ENCODE results near the gene NPFFR1.

Gene NPFFR1

DNA sequence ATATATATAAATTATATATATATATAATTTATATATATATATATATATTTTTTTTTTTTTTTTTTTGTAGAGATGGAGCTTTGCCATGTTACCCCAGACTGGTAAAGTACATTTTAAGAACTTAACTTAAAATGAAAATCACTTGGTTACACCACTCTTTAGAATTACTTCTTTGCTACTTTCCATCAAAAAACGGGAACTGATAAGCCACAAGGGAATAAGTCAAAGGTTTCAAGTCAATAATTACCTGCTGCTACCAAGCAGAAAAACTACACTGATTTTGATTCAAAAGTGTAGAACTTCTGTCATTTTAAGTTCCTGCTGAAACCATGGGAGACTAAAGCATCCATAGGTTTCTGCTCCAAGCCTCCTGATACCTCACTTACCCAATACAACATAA lies 62.8 kb downstream of the NPFFR1 start:
- no peak for FAIRE-seq

DNA sequence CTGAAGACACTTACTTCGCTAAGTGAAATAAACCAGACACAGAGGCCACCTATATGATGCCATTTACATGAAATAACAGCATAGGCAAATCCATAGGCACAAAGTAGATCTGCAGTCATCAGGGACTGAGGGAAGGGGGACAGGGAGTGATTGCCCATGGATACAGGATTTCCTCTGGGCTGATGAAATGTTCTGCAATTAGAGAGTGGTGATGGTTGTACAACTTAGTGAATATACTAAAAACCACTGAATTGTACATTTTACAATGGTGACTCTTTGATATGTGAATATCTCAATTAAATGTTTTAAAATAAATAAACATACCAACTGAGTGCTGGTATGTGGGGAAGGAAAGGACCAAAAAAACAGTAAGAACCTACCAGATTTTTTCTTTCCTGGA lies 70.9 kb downstream of the NPFFR1 start:
- FAIRE-seq, result no peak

DNA sequence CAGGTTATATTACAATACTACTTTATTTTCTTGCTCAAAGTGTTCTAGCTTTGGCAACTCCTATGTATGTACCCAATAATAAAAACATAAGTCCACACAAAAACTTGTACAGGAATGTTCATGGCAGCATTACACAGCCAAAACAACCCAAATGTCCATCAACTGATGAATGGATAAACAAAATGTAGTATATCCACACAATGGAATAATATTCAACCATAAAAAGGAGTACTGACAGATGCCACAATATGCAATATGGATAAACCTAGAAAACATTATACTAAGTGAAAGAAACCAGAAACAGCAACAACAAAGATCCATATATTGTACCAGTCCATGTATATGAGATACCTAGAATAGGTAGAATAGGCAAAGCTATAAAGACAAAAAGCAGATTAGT lies 71.5 kb downstream of the NPFFR1 start:
- no peak for FAIRE-seq

DNA sequence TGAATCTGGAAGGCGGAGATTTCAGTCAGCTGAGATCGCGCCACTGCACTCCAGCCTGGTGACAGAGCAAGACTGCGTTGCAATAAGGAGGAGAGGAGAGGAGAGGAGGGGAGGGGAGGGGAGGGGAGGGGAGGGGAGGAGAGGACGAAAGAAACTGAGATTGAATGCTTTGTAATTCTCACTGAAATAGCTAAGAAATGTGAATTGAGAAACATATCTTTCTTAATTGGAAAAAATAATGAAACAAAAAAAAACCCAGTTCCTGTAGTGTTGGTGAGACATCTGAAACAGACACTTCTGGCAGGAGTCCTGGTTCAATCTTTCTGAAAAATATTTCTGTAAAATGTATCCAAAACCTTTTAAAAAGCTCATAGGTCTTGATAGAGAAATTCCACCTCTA lies 77.0 kb downstream of the NPFFR1 start:
- no peak for FAIRE-seq

DNA sequence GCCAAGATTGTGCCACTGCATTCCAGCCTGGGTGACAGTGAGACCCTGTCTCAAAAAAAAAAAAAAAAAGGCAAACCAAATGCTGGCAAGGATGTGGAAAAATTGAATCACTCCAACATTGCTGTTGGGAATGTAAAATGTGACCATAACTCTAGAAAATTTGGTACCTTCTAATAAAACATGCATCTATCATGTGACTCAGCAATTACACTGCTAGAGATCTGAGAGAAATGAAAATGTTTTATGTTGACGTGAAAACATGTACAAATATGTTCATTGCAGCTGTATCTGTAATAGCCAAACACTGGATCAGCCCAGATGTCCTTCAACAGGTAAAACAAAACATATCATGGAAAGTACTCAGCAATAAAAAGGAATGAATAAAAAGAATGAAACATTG lies 82.7 kb downstream of the NPFFR1 start:
- FAIRE-seq, result no peak

DNA sequence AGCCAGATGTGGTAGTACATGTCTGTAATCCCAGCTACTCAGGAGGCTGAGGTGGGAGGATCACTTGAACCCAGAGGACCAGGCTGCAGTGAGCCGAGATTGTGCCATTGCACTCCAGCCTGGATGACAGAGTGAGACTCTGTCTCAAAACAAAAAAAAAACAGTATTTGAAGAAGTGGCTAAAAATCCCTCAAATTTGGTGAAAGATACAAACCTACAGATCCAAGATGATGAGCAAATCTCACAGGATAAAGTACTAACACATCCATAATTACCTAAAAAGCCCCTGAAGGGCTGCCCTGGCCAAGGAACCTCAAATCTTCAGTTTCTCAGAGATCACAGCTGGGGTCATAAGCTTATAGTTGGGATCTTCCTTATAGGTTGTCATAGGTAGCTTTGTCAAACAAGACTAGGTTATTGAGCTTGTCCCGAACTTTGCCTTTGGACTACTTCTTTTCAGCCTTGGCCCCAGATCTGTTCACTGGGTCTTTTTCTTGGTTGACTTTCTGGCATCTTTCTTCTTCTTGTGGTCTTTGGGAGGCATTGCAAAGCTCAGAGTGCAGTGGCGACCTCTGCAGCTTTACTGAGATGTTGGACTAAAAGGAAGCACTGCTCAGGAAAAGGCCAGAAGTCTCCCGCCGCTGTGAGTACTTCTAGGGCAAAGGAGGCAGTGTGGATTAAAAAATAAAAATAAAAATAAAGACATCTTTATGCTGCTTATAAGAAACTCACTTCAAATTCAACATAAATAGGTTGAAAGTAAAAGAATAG lies 84.9 kb downstream of the NPFFR1 start:
- FAIRE-seq, result no peak

Measured in endometrium (tissue), 2 donors.